Right lung (tissue), 5 donors: Measurements from ENCODE around the gene C2orf78. TPM values are rescaled to one million over a fixed set of nuclear protein-coding genes. Genes with fewer than 3 reads are reported as not detected.

Experiments
- DNase-seq, 2 donors: peaks; one replicate each; pipeline ENCODE4 v3.0.0-alpha.2; 2013
- polyA plus RNA-seq, 5 donors: library from polyadenylated mRNA; unstranded; fragments of 120-200 nt; gene quantifications; one replicate each; pipeline versions ENCODE4 v1.2.1 to v1.2.3, GENCODE V29; 2013; ENCODE audit warnings: inconsistent platforms in 1 of 5, low replicate concordance in 1 of 5; ENCODE audit not compliant: insufficient read length in 5 of 5, insufficient read depth in 1 of 5

Gene C2orf78
- polyA plus RNA-seq, 5 donors, result not detected

DNA sequence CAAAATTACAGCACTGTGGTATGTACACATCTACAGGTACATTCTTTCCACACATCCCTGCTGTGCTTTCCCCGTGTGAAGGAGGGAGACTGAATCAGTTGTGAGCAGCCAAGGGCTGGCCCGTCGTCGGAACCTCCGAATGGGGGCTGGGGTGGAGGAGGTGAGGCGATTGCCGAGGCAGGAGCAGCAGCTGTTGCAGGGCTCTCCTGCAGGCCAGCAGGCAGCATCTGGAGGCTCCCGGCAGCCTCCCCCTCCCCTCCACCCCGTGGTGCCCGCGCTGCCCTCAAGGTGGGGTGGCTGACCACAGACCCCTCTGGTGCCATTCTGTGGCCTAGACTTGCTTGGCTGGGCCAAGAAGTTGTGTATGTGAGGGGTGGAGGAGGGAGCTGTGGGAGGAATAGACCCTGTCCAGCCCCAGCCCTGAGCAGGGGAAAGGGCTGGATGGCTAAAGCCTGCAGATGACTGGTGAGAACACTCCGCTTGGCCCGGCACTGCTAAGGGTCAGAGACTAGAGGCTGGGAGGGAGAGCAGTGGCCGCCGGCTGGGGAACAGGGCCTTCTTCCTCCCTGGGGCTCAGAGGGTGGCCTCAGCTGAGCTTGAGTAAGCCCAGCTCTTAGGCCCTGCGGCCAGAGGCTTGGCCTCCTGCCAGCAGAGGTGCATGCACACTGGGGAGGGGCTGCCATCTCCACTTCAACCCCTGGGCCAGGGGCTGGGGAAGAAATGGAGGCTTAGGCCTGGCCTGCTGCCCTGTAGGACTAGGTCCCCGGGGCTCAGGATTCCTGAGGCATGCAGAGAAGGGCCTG lies 52.4 kb downstream of the C2orf78 start:
- DNase-seq, result no peak

DNA sequence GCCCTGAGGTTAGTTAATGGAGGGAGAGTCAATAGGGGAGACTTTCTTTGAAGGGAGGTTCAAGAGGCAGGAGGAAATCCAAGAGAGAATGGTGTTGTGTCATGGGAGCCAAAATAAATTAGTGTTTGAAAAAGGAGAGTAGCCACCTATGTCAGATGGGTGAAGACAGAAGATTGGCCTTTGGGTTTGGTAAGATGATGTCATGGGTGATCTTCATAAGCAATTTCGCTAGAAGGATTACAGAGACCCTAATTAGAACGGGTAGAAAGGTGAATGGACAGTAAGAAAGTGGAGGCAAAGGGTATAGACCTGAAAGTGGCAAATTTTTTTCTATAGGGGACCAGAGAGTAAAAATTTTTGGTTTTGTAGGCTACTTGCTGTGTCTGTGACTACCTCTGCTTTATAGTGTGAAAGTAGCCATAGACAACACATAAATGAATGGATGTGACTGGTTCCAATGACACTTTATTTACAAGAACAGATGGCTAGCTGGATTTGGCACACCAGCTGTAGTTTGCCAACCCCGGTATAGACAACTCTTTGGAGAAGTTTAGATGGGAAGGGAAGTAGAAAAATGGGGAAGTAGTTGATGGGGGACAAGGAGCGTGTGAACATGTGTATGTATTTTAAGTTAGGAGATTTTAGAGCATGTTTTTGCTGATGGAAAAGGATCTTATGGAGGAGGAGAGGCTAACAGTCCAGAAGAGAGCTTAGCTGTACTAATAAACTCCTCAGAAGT lies 54.0 kb downstream of the C2orf78 start:
- no peak for DNase-seq

DNA sequence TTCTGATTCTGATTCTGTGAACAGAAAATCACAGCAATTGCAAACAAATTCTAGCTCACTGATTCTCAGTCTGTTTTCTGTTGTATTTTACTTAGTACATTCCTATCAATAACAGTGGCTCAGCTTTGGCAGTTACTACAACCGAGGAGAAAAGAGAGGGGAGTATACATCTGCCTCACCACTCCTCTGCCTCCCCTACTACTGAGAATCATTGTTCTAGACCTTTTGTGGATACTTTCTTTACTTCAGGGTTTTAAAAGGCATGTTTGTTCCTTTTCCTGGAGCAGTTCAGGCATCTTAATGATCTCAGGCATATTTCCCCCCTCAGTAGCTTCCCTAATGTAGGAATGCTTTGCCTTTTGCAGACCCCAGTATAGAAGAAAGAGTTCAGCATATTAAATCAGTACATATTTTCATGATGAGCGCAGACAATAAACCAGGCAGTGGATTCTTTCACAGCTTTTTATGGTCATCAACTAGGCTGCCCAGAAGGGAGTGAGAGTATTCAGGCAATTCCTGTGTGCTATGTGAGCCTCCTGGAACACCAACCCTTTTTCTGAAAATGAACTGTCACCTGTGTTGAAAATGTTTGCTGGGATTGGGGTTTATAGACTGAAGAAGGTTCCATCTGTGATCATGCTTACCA lies 55.0 kb downstream of the C2orf78 start:
- no peak for DNase-seq

DNA sequence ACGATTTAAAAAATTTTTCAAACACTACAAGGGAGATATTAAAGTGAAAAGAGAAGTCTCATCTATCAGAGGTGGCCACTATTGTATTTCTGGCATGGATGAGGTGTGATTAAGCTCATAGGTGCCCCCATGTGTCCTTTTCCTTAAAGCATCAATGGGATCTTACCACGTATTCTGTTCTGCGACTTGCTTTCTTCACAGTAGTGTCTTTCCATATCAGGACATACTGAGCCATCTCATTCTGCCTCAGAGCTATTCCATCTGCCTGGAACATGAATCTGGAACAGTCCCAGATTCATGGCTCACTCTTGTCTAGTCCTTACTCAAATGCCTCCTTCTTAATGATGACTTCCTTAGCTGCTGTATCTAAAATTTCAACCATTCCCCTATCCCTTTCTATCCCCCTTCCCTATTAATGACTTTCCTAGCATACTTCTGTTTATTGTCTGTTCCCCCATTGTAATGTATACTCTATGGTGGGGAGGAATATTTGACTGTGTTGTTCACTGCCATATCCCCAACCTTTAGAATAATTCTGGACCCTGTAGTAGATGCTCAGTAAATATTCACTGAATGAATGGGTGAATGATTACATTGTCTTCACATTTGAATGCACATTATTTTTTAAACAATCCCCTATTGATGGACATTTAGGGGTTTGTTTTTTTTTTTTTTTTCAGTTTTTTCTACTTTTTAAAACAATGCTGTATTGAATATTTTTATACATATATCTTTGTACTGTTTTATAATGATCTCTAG lies 55.8 kb downstream of the C2orf78 start:
- no peak for DNase-seq

DNA sequence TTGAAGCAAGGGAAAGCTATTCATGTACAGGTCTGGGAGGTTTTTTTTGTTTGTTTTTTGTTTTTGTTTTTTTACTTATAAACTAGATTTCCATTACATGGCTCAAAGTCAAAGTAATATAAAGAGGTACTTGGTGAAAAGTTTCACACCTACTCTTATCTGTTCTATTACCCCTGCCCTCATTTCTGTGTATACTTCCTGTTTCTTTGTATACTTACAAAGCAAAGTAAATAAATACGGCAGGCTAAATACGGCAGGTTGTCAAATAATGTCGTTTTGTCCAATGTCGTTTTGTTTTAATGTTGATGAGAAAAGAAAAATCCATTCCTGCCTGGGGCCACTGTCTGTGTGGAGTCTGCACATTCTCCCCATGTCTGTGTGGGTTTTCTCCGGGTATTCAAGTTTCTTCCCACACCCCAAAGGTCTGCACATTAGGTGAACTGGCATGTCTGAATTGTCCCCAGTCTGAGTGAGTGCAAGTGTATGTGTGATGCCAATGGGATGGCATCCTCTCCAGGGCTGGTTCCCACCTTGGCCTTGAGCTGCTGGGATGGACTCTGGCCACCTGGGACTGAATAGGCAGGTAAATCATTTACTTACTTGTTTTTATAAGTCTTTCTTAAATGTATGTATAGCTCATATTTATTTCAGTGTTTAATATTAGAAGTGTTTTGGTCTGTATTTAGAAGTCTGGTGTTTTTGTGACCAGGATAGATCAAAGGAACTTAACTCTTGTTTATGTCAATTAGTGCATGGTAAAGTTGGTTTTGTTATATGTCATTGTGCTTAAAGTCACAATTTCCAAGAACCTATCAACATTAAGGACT lies 58.1 kb downstream of the C2orf78 start:
- DNase-seq, result no peak

DNA sequence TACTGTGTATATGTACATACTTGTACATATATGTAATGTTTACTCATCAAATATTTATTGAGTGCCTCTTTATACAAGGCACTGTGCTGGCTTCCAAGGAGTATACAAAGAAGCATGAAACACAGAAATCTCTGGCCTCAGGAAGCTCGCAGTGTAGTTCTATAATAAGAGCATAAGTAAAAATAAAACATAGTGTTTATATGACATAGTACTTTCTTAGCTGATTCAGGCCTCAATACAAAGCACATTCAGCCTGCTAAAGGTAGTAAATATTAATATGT lies 58.7 kb downstream of the C2orf78 start:
- no peak for DNase-seq

DNA sequence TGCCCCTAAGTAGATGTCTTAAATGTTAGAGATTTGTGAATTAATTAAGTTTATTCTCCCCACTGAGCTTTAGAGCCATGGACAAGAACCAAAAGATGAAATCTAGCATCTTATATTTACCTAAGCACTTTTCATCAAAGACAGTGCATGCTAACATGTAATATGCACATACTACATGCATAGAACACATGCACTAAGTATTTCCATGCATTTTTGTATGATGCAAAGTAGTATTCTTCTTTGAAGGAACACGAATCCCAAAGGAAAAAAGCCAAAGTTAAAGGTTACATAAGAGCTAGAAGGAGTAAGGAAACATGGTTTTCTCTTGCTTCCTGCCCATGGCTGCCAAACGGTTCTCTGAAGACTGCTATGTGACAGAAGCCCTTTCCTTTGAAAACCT lies 60.1 kb downstream of the C2orf78 start:
- DNase-seq, result no peak

DNA sequence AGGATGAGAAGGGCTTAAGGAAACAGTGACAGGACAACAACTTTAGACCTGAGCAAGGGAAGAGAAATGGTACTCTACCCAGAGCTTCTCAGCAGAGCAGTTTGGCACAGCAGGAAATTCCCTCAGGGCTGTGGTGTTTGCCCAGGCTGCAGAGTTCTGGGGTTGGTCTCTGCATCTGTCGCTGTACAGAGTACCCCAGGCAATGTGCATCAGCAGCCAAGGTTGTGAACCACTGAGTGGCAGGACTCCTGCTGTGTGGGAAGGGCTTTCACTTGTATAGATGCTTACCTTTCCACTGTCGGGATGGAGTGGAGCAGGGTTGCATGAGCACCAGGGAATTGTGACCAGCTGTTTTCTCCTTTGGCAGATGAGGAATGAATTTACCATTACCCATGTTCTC lies 66.0 kb downstream of the C2orf78 start:
- no peak for DNase-seq

DNA sequence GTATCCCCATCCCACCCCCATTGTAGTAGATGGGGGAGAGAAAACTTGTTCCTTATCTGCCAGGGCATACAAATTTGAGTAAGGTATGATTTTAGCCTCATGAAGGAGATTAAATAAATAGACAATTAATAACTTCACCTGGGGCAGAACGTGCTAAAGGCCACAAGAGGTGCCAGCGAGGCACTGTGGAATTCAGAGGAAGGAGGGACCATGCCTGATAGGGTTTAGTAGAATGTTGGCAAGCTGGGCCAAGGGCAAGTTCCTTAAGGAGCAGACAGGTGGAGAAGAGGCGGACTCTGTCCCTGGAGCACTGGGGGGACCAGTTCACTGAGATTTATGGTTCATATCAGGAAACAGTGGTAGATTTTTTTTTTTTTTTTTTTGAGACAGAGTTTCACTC lies 67.3 kb downstream of the C2orf78 start:
- no peak for DNase-seq

DNA sequence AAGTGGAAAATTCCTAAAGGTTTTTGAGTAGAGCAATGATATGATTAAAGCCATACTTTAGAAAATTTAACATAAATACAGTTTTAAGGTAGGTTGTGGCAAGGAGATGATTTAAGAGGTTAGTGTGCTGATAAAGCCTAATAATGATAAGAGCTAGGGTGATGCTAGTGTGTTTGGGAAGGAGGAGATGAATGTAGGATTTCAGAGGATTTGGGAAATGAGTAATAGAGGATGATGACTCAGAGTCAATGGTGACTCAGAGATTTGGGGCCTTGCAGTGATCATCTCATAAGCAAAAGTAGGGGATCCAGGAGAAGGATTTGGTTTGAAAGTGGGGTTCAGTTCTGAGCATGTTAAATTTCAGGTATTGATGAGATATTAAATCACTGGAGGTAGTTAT lies 68.0 kb downstream of the C2orf78 start:
- DNase-seq, result no peak

DNA sequence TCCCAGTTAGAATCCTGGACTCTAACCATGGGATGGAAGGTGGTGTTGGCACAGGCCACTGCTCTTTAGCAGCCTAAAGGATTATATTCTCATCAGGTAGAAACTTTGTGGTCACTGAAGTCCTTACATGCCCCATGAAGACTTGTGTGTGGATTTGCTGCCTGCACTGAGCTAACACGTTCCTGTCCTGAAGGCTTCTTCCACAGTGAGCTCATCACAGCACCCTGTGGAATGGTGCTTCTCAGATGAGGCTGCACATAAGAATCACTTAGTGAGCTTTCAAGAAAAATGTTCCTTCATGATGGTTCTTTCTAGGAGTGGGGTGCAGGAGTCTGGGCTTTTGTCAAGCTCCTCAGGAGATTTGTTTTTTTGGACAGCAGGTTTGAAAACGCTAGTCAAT lies 71.5 kb downstream of the C2orf78 start:
- no peak for DNase-seq

DNA sequence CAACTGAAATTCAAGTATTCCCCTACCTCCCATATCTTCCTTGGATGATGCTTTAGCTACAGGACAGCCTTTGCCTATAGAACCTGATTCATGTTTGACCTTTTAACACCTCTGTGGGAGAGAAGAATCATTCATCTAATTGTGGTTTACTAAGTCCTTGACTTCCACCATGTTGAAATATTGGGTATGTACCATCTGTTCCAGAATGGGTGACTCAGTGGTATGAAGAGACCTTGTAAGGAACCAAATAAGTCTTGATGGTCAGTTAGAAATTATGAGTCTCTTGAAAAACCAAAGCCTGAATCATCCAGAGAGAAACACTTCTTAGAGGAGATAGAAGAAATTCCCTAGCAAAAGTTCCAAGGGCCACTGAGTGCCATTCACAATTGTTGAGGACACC lies 72.2 kb downstream of the C2orf78 start:
- DNase-seq, result no peak

DNA sequence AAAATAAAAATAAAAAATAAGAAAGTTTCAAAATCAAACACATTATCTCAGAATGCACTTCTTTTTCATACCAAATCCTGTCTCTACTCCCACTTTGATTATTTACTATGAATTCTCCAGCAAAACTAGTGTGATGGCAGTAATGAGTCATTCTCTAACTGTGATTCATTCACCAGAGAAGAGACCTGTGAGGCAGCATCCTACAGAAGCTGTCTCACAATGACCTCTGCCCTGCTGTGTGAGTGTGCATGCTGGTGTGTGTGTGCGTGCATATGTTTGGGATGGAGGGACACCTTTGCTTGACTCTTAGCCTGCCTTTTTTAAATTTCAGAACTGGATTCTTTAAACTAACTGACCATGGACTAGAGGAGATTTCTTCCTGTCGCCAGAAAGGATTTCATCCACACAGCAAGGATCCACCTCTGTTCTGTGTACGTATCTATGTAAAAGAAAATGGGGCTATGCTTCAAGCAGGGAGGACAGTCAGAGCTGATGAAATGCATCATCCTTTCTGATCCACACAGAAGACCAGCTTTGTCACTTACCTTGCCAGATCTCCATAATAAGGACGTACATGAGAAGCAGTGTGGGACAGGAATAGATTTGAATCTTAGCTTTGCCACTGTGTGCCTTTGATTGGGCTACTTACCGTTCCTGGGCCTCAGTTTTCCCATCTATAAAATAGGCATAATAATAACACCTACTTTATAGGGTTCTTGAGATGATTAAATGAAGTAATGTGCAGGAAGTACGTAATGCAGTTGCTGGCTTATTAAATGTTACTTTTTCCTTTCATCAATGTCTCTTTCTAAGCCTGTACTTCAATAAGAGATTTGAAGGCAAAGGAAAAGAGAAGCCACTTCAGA lies 76.0 kb downstream of the C2orf78 start:
- no peak for DNase-seq

DNA sequence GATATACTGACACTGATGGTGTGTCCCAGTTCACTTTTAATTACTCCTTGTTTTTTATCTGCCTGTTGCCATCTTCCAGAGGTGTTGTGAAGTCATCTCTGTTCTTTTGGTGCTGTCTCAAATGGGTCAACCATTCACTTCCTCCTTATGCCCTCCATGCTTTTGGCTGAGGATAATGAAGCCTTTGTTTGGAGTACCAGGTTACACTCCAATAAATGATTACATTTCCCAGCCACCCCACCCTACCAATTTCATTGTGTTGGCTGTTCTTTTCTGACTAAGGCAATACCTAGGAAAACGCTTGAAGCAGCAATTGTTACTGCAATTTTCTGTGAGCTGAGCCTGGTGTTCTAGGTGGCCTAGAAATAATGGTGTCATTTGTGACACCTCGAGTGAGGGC lies 79.0 kb downstream of the C2orf78 start:
- DNase-seq, result no peak

Other genes starting within 250 kb of the C2orf78 start
- gene NAT8, start 141.8 kb upstream of the C2orf78 start, polyA plus RNA-seq, result 1 to 10 TPM; 1.1 to 1.7 (median 1.4) TPM
- gene TPRKB, start 46.8 kb upstream of the C2orf78 start, polyA plus RNA-seq, result 10 to 100 TPM; 64.9 to 92.0 (median 75.2) TPM
- gene DUSP11, start 4.1 kb upstream of the C2orf78 start, polyA plus RNA-seq, result 10 to 100 TPM; 29.3 to 43.1 (median 31.5) TPM
- gene STAMBP, start 44.8 kb downstream of the C2orf78 start, polyA plus RNA-seq, result 10 to 100 TPM; 48.0 to 59.2 (median 57.3) TPM
- 100 to 1,000 TPM in 1 of 5 donors, 10 to 100 TPM in 4; 24.3 to 110 (median 50.0) TPM for gene ACTG2, start 108.8 kb downstream of the C2orf78 start, polyA plus RNA-seq
- gene DGUOK, start 142.7 kb downstream of the C2orf78 start, polyA plus RNA-seq, result 10 to 100 TPM; 56.5 to 69.8 (median 65.2) TPM
- 10 to 100 TPM; 15.9 to 22.9 (median 17.5) TPM for gene TET3, start 200.7 kb downstream of the C2orf78 start, polyA plus RNA-seq